GM12891 (cell line): ENCODE measurements around the gene ZNF346.

Experiments
- POLR2A ChIP-seq: IDR thresholded peaks from 2 replicates; pipeline ENCODE4 v1.6.1; 2011; ENCODE audit warnings: low read depth, low read length, control low read depth
- POLR2AphosphoS5 ChIP-seq: IDR thresholded peaks from 2 replicates; pipeline ENCODE4 v1.6.1; 2011; ENCODE audit warnings: low read depth, low read length, control low read depth
- TAF1 ChIP-seq: IDR thresholded peaks from 2 replicates; pipeline ENCODE4 v1.6.1; 2011; ENCODE audit warnings: low read depth, low read length, control low read depth

DNA sequence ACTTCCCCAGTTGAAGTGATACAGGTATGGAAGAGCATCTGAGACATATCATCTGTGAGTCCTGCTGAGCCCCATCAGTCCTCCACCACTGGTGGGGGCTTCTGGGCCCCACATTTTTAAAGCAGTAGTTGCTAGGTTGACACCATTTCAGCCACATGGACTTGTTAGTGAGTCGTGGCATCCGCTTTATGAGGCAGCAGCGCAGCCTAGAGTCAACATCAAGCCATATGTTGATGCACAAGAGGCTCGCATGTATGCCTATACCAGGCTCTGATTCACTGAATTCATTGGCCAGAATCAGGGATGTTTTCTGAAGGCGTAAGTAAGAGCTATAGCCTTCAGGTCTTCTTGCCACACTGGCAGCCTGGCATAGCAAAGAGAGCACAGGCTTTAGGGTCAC, 26.8 kb downstream of the ZNF346 start:
- TF ChIP-seq POLR2AphosphoS5 (no peak), POLR2A (no peak), TAF1 (no peak)
